ENCODE measurements around the gene CPPED1. TPM values are rescaled to one million over a fixed set of nuclear protein-coding genes. Genes with fewer than 3 reads are reported as not detected.
A peak's percentile ranks its signal among the peaks of the same experiment; 100 is the strongest.

Gene CPPED1
- total RNA-seq, 3 donors from 2014 or later: 5.8 to 8.6 (median 8.2) TPM

GRCh38 chr16:12721841-12722421 lies 81.8 kb downstream of the CPPED1 start:
- Mint-ChIP-seq H3K4me1 (ENCODE audit: low read depth) (no peaks in the 10 kb centered on the region), H3K4me3 (no peak overlapping the region), H3K27me3 (ENCODE audit: low read depth) (no peaks in the 10 kb centered on the region), H3K36me3 (ENCODE audit: insufficient read depth) (peaks cover 5% of the 10 kb centered on the region), H3K9me3 (no peaks in the 10 kb centered on the region)
- DNase-seq (no peak), ATAC-seq (no peak)

- Mint-ChIP-seq H3K9me3 (peaks cover 3% of the 10 kb centered on the region), H3K4me3 (no peak overlapping the region), H3K4me1 (ENCODE audit: low read depth) (no peaks in the 10 kb centered on the region), H3K27me3 (ENCODE audit: low read depth) (no peaks in the 10 kb centered on the region), H3K36me3 (ENCODE audit: insufficient read depth) (peaks cover 20% of the 10 kb centered on the region)
- ATAC-seq (no peak), DNase-seq (no peak)
Measured at GRCh38 chr16:12719972-12720371, 83.7 kb downstream of the CPPED1 start.

- Mint-ChIP-seq H3K4me1 (ENCODE audit: low read depth) (no peaks in the 10 kb centered on the region), H3K27me3 (ENCODE audit: low read depth) (no peaks in the 10 kb centered on the region), H3K9me3 (peaks cover 6% of the 10 kb centered on the region), H3K4me3 (no peak overlapping the region), H3K36me3 (ENCODE audit: insufficient read depth) (peaks cover 22% of the 10 kb centered on the region)
- ATAC-seq (no peak), DNase-seq (no peak)
Measured at GRCh38 chr16:12716658-12717057, 87.0 kb downstream of the CPPED1 start.

GRCh38 chr16:12709807-12710206 lies 93.9 kb downstream of the CPPED1 start:
- H3K36me3 Mint-ChIP-seq (ENCODE audit: insufficient read depth): peaks cover 7% of the 10 kb centered on the region
- ATAC-seq (no peak), DNase-seq (no peak)
- H3K27me3 Mint-ChIP-seq (ENCODE audit: low read depth): no peaks in the 10 kb centered on the region
- H3K4me1 Mint-ChIP-seq (ENCODE audit: low read depth): no peaks in the 10 kb centered on the region
- peaks cover 2% of the 10 kb centered on the region for H3K9me3 Mint-ChIP-seq
- H3K4me3 Mint-ChIP-seq: no peak overlapping the region

- ATAC-seq (no peak), DNase-seq (no peak)
- Mint-ChIP-seq H3K4me3 (no peak overlapping the region), H3K27me3 (ENCODE audit: low read depth) (no peaks in the 10 kb centered on the region), H3K4me1 (ENCODE audit: low read depth) (no peaks in the 10 kb centered on the region), H3K36me3 (ENCODE audit: insufficient read depth) (peaks cover 8% of the 10 kb centered on the region), H3K9me3 (no peaks in the 10 kb centered on the region)
Measured at GRCh38 chr16:12708266-12708665, 95.4 kb downstream of the CPPED1 start.

- H3K36me3 Mint-ChIP-seq (ENCODE audit: insufficient read depth): peaks cover 8% of the 10 kb centered on the region
- ATAC-seq (no peak), DNase-seq (no peak)
- H3K4me3 Mint-ChIP-seq: no peak overlapping the region
- no peaks in the 10 kb centered on the region for H3K4me1 Mint-ChIP-seq (ENCODE audit: low read depth)
- no peaks in the 10 kb centered on the region for H3K27me3 Mint-ChIP-seq (ENCODE audit: low read depth)
- no peaks in the 10 kb centered on the region for H3K9me3 Mint-ChIP-seq
Measured at GRCh38 chr16:12706628-12707027, 97.1 kb downstream of the CPPED1 start.

GRCh38 chr16:12704492-12705111 lies 99.1 kb downstream of the CPPED1 start:
- ATAC-seq: no peak
- Mint-ChIP-seq H3K4me3 (no peak overlapping the region), H3K27me3 (ENCODE audit: low read depth) (no peaks in the 10 kb centered on the region), H3K4me1 (ENCODE audit: low read depth) (peaks cover 4% of the 10 kb centered on the region), H3K36me3 (ENCODE audit: insufficient read depth) (peaks cover 13% of the 10 kb centered on the region), H3K9me3 (no peaks in the 10 kb centered on the region)
- no peak for DNase-seq

GRCh38 chr16:12703935-12704334 lies 99.8 kb downstream of the CPPED1 start:
- Mint-ChIP-seq H3K4me1 (ENCODE audit: low read depth) (peaks cover 9% of the 10 kb centered on the region), H3K27me3 (ENCODE audit: low read depth) (no peaks in the 10 kb centered on the region), H3K4me3 (no peak overlapping the region), H3K36me3 (ENCODE audit: insufficient read depth) (peaks cover 13% of the 10 kb centered on the region), H3K9me3 (no peaks in the 10 kb centered on the region)
- ATAC-seq (no peak), DNase-seq (no peak)

- no peaks in the 10 kb centered on the region for H3K27me3 Mint-ChIP-seq (ENCODE audit: low read depth)
- H3K9me3 Mint-ChIP-seq: no peaks in the 10 kb centered on the region
- H3K36me3 Mint-ChIP-seq (ENCODE audit: insufficient read depth): peaks cover 18% of the 10 kb centered on the region
- ATAC-seq (no peak), DNase-seq (no peak)
- H3K4me1 Mint-ChIP-seq (ENCODE audit: low read depth): peaks cover 12% of the 10 kb centered on the region
- no peak overlapping the region for H3K4me3 Mint-ChIP-seq
Measured at GRCh38 chr16:12700161-12700560, 103.5 kb downstream of the CPPED1 start.

GRCh38 chr16:12699161-12699560 lies 104.5 kb downstream of the CPPED1 start:
- Mint-ChIP-seq H3K4me3 (no peak overlapping the region), H3K9me3 (no peaks in the 10 kb centered on the region)

GRCh38 chr16:12697437-12697836 lies 106.2 kb downstream of the CPPED1 start:
- H3K4me1 Mint-ChIP-seq (ENCODE audit: low read depth): peaks cover 12% of the 10 kb centered on the region
- no peak overlapping the region for H3K4me3 Mint-ChIP-seq
- DNase-seq (no peak), ATAC-seq (no peak)
- H3K27me3 Mint-ChIP-seq (ENCODE audit: low read depth): no peaks in the 10 kb centered on the region
- peaks cover 15% of the 10 kb centered on the region for H3K36me3 Mint-ChIP-seq (ENCODE audit: insufficient read depth)
- H3K9me3 Mint-ChIP-seq: no peaks in the 10 kb centered on the region

More at GRCh38 chr16:12699161-12699560, 104.5 kb downstream of the CPPED1 start:
- ATAC-seq (no peak), DNase-seq (no peak)
- Mint-ChIP-seq H3K4me1 (ENCODE audit: low read depth) (peaks cover 12% of the 10 kb centered on the region), H3K36me3 (ENCODE audit: insufficient read depth) (peaks cover 16% of the 10 kb centered on the region), H3K27me3 (ENCODE audit: low read depth) (no peaks in the 10 kb centered on the region)

- no peak for ATAC-seq
- Mint-ChIP-seq H3K36me3 (ENCODE audit: insufficient read depth) (peaks cover 15% of the 10 kb centered on the region), H3K4me1 (ENCODE audit: low read depth) (peaks cover 12% of the 10 kb centered on the region), H3K9me3 (no peaks in the 10 kb centered on the region), H3K27me3 (ENCODE audit: low read depth) (no peaks in the 10 kb centered on the region), H3K4me3 (no peak overlapping the region)
- DNase-seq: no peak
Measured at GRCh38 chr16:12695454-12695853, 108.2 kb downstream of the CPPED1 start.

GRCh38 chr16:12690024-12690423 lies 113.7 kb downstream of the CPPED1 start:
- ATAC-seq (no peak), DNase-seq (no peak)
- no peaks in the 10 kb centered on the region for H3K27me3 Mint-ChIP-seq (ENCODE audit: low read depth)
- H3K9me3 Mint-ChIP-seq: no peaks in the 10 kb centered on the region
- peaks cover 7% of the 10 kb centered on the region for H3K4me1 Mint-ChIP-seq (ENCODE audit: low read depth)
- H3K4me3 Mint-ChIP-seq: no peak overlapping the region
- H3K36me3 Mint-ChIP-seq (ENCODE audit: insufficient read depth): peaks cover 1% of the 10 kb centered on the region

GRCh38 chr16:12688951-12689850 lies 114.5 kb downstream of the CPPED1 start:
- no peaks in the 10 kb centered on the region for H3K27me3 Mint-ChIP-seq (ENCODE audit: low read depth)
- H3K36me3 Mint-ChIP-seq (ENCODE audit: insufficient read depth): peaks cover 1% of the 10 kb centered on the region
- no peaks in the 10 kb centered on the region for H3K9me3 Mint-ChIP-seq
- H3K4me1 Mint-ChIP-seq (ENCODE audit: low read depth): peaks cover 7% of the 10 kb centered on the region
- ATAC-seq: peak in 1 of 2 donors; percentile 65
- no peak overlapping the region for H3K4me3 Mint-ChIP-seq
- no peak for DNase-seq
